Measurements from ENCODE around the gene ROPN1. TPM values are rescaled to one million over a fixed set of nuclear protein-coding genes. Genes with fewer than 3 reads are reported as not detected.
A peak's percentile ranks its signal among the peaks of the same experiment; 100 is the strongest.
"Not testable (repeated sequence)": the region's sequence is repeated elsewhere in the genome, so short reads cannot be mapped to it uniquely, and the experiment has no call there.

The ROPN1 gene
- total RNA-seq (2014; rRNA removed; shearing (Covaris generic)) (0.27 TPM in 1 of 2 replicates, not detected in the other), polyA plus RNA-seq (2016; fragmentation: Nextera tagmentation; extraction: Ambion mirVana) (0.11 TPM in 1 of 2 replicates, not detected in the other)
- long read RNA-seq: 0 reads

- H2AFZ ChIP-seq; DNase-seq (ENCODE audit: low spot score); H3K4me1 ChIP-seq (ENCODE audit: insufficient read depth); H3K4me1 Mint-ChIP-seq; H3K36me3 ChIP-seq (ENCODE audit: insufficient read depth); H3K79me2 ChIP-seq (replicated peaks; ENCODE audit: insufficient read depth); H4K20me1 ChIP-seq (replicated peaks; ENCODE audit: insufficient read depth); H3K27ac Mint-ChIP-seq; H3F3A ChIP-seq (replicated peaks; ENCODE audit: low read depth); H3K27ac ChIP-seq (ENCODE audit: low read depth); H3K9me3 Mint-ChIP-seq; H3K4me2 ChIP-seq; H3K36me3 Mint-ChIP-seq (ENCODE audit: low read depth); H3K9me2 ChIP-seq (ENCODE audit: insufficient read depth): not testable (repeated sequence)
- Mint-ChIP-seq H3K27me3 (ENCODE audit: insufficient read depth, low read depth, poor library complexity) (peaks cover 12% of the 10 kb centered on the region), H3K4me3 (peak within 1 kb of the TSS; percentile 59)
- peak; percentile 97 for ATAC-seq
- peaks cover 62% of the 10 kb centered on the region for H3K27me3 ChIP-seq (ENCODE audit: insufficient read depth)
- peak within 1 kb of the TSS; percentile 46; the same call in 1 of the 2 replicates for H3K4me3 ChIP-seq
Measured at GRCh38 chr3:123991730-123992588, at the start of gene ROPN1. Gene ROPN1 (minus strand): TSS chr3:123992124. CDS start chr3:123980481, 11,643 bp downstream.

- no peak for ATAC-seq
- no peaks in the 10 kb centered on the region for H3K79me2 ChIP-seq (replicated peaks; ENCODE audit: insufficient read depth)
- no peak for TF ChIP-seq STAT1 (IDR thresholded peaks at IDR 0.05; ENCODE audit: unreplicated experiment)
- no peak for TF ChIP-seq POLR2AphosphoS5 (IDR thresholded peaks at IDR 0.05; ENCODE audit: low read depth)
- no peak for TF ChIP-seq ZNF114 (CRISPR knock-in tag; IDR thresholded peaks at IDR 0.05)
- TF ChIP-seq ZNF462 (CRISPR knock-in tag; IDR thresholded peaks at IDR 0.05): no peak
- TF ChIP-seq EZH2phosphoT487 (IDR thresholded peaks at IDR 0.05; ENCODE audit: unreplicated experiment): no peak
- no peak for TF ChIP-seq ETS1 (IDR thresholded peaks at IDR 0.05)
- TF ChIP-seq EZH2 (IDR thresholded peaks at IDR 0.05; ENCODE audit: low read depth, unreplicated experiment): no peak
- TF ChIP-seq JUNB (IDR thresholded peaks at IDR 0.05; ENCODE audit: unreplicated experiment): no peak
- TF ChIP-seq CREB1 (CRISPR knock-in tag; IDR thresholded peaks at IDR 0.05; ENCODE audit: low read depth): no peak
- no peak for TF ChIP-seq ZNF331 (CRISPR knock-in tag; IDR thresholded peaks at IDR 0.05; ENCODE audit: low read depth)
- TF ChIP-seq NANOG (IDR thresholded peaks at IDR 0.05; ENCODE audit: borderline replicate concordance): no peak
- no peak for TF ChIP-seq CTCF (conservative IDR thresholded peaks at IDR 0.05; ENCODE audit: low read depth in 2 of 2)
Measured at GRCh38 chr3:124041553-124041952, 49.6 kb upstream of the ROPN1 start.

More at GRCh38 chr3:124041553-124041952, 49.6 kb upstream of the ROPN1 start:
- Mint-ChIP-seq H3K27me3 (ENCODE audit: insufficient read depth, low read depth, poor library complexity) (peaks cover 2% of the 10 kb centered on the region), H3K36me3 (ENCODE audit: low read depth) (no peaks in the 10 kb centered on the region), H3K4me1 (no peaks in the 10 kb centered on the region), H3K9me3 (no peaks in the 10 kb centered on the region), H3K4me3 (no peak overlapping the region), H3K27ac (no peak overlapping the region)
- Histone ChIP-seq H3K4me1 (ENCODE audit: insufficient read depth) (no peaks in the 10 kb centered on the region), H3K9me2 (ENCODE audit: insufficient read depth) (peaks cover 6% of the 10 kb centered on the region; the same call in 1 of the 2 replicates), H3K27ac (ENCODE audit: low read depth) (no peak overlapping the region), H3K4me3 (no peak overlapping the region), H3K27me3 (ENCODE audit: insufficient read depth) (peaks cover 19% of the 10 kb centered on the region), H3K4me2 (no peak overlapping the region), H3F3A (replicated peaks; ENCODE audit: low read depth) (no peaks in the 10 kb centered on the region), H4K20me1 (replicated peaks; ENCODE audit: insufficient read depth) (peaks cover 5% of the 10 kb centered on the region; the same call in 1 of the 2 replicates), H2AFZ (no peak overlapping the region), H3K36me3 (ENCODE audit: insufficient read depth) (no peaks in the 10 kb centered on the region)
- no peak for DNase-seq (ENCODE audit: low spot score)

Measured in GM23338 (cell line).